Kidney tubule cell (primary cell): Measurements from ENCODE around the gene KCNK18.
A peak's percentile ranks its signal among the peaks of the same experiment; 100 is the strongest.
"Not testable (repeated sequence)": the region's sequence is repeated elsewhere in the genome, so short reads cannot be mapped to it uniquely, and the experiment has no call there.

Source experiments
- DNase-seq: peaks from one replicate; pipeline ENCODE4 v3.0.0-alpha.2; 2018; ENCODE audit warnings: low spot score

KCNK18 gene

DNA sequence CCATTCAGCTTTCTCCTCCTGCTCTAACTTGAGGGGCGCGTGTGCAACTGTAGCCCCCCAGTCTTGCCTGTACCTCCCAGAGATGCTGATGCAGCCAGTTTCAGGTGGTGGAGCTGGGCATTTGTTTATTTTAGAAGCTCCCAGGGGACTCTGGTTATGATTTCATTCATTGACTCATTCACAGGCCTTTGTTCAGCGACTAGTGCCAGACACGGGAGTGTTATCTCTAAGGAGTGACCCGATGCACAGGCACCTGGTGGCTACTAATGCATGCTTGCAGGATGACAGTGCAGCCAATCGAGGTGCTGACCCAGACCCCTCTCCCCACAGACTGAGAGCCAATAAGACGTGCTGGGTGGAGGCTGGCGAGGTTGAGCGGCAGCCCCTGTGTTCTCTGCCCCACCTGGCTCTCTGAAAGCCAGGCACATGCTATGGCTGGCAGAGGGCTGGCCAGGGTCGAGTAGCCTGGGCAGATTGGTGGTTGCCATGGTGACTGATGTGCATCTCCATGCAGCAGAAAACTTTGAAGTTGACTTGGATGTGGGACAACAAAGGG is 23.9 kb downstream of the KCNK18 start:
- DNase-seq = peak; percentile 95

DNA sequence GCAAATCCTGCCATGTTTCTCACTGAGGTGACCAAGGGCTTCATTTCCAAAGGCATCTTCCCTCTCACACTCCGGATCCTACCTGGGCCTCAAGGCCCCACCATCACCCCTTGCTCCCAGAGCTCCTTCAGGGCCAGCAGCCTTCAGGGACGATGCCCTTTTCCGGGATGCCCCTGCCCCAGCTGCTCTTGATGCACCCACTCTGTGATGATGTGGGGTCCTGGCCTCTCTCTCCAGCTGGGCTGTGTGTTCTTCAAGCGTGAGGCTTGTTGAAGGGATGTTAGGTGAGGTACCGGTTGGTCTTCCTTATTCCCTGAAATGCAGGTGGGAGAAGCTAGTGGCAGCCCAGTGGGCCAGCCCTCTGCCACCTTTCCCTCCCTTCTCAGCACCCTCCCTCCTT is 25.3 kb downstream of the KCNK18 start:
- DNase-seq = no peak

DNA sequence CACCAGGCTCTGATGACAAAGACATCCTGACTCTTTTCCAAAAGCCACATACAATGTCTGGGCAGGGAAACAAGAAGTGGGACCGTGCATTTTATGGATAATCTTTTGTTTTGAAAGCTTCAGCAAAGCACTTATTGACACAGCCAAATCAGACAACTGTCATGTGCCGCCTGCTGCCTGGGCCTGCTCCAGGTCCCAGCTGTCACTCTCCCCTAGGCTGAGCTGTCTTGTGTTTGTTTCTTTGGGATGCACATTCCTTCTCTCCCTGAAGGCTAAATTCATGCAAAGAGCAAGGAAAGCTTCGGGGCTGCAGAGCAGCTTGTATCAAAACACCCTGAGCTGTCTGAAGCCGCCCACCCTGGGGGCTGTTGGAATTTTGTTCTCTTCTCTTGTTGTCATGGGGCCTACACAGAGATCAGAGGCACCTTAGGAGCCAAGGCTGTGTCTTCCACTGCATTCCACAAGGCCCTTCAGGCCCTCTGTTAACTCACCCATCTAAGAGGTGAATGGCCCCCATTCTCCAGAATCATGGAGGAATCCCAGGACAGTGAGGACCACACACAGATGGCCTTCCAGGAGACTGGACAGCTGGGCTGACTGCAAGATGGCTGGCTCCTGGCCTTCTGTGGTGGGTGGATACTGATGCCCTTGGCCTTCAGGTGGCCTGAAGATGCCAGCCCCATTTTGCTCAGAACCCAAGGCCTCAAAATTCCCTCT is 25.8 kb downstream of the KCNK18 start:
- no peak for DNase-seq

DNA sequence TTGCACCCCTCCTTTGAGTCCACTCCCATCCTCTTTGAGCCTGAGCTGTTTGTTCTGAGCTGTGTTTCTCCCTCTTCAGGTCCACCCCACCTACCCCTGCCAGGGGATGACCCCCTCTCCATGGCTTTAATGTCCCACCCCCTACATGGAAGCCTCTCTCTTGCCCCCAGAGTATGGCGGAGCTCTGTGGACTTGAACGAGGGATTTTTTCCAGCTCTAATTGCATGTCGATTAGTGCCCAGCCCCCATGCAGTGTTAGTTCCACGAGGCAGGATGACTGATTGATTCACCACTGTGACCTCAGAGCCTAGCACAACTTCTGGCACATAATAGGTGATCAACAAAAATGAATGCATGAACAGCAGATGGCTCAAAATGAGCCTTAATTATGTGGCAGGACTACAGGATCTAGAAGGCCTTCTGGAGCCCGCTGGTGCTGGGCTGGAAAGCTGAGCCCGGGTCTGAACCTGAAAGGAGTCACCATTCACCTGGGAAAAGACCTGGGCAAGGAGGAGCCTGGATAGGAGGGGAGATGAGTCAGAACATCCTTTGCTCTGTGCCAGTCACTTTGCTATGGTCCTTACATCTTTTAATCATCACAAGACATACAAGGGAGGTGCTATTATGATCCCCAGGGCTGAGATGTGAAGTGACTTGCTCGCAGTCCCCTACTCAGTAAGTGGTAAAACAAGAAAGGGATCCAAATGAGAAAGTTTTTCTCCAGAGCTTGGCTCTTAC is 26.6 kb downstream of the KCNK18 start:
- DNase-seq = peak; percentile 17

DNA sequence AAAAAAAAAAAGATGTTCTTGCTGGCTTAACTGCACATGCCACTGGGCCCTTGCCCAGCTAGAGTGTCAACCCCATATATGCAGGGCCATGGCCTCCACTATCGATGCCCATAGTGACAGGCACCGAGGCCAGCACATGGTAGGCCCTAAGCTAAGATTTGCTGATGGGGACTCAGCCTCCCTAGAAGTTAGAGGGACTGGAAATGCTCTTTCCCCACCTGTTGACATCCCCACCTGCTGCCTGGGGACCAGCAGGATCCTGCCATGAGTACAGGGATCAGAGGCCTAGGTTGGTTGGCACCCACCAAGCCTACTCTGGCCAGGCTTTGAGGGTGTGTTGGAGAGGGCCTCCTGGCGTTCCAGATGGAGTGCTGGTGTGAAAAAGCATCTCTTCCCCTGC is 27.6 kb downstream of the KCNK18 start:
- DNase-seq = no peak

DNA sequence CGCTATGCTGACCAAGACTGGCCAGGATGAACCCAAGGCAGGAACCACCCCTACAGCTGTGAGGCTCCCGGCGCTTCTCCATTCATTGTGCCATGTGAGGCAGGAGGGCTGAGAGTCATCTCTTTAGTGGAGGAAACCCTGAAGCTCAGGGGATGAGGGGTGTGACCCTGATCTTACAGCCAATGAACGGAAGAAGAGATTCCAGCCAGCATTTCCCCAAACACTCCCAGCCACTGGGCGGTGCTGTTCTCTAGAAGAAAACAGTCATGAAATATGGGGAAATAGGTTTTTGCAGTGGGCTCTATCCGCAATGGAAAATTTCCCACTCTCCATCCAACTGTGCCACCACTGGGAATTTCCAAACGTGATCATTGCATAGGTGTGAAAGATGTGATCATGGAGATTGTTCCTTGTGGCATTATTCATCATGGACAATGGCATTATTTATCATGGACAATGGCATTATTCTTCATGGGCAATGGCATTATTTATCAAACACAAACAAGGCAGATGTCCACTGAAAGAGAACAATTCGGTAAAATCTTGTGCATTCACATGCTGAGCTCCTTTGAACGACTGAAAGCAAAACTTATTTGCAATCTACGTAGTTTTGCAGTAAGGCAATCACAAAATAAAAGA is 29.6 kb downstream of the KCNK18 start:
- DNase-seq = peak; percentile 62

DNA sequence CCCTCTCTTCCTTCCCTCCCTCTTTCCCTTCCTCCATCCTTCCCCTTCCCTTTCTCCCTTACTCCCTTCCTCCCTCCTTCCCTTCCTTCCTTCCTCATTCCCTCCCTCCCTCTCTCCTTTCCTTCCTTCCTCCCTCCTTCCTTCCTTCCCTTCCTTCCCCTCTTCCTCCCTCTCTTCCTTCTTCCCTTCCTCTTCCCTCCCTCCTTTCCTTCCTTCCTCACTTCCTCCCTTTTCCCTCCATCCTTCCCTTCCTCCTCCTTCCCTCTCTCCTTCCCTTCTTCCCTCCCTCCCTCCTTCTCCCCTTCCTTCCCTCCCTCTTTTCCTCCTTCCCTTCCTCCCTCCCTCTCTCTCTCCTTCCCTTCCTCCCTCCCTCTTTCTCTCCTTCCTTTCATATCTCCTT is 30.9 kb downstream of the KCNK18 start:
- no peak for DNase-seq

DNA sequence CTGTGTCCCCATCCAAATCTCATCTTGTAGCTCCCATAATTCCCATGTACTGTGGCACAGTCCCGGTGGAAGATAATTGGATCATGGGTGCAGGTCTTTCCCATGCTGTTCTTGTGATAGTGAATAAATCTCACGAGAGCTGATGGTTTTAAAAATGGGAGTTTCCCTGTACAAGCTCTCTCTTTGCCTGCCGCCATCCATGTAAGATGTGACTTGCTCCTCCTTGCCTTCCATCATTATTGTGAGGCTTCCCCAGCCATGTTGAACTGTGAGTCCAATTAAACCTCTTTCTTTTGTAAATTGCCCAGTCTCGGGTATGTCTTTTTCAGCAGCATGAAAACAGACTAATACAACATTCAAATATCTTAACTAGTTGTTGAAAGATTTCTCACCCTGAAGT is 32.8 kb downstream of the KCNK18 start:
- not testable (repeated sequence) for DNase-seq

DNA sequence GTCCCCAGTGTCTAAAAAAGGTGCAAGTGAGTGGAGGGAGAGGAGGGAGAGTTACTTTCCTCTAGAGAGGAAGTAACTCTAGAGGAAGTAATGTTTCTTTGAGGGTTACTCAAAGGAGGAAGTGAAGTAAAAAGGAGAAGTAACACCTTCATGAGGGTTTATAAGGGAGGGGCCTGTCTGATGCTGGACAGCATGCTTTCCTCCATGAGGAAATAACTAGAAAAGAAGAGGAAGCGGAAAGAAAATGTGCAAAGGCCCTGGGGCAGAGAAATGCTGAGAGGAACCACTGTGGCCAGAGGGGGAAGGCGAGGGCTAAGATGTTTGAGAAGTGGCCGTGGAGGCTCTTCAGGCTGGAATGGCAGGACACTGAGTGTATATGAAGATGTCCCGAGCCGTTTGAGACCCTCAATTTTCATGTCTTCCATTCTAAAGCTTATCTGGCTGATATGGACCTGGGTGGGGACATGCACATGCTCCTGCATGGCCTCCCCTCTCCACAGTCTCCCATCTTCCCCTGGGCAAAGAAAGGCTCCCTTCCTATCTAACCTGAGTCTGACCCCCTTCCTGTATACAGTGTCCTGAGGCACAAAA is 40.2 kb downstream of the KCNK18 start:
- DNase-seq = no peak

DNA sequence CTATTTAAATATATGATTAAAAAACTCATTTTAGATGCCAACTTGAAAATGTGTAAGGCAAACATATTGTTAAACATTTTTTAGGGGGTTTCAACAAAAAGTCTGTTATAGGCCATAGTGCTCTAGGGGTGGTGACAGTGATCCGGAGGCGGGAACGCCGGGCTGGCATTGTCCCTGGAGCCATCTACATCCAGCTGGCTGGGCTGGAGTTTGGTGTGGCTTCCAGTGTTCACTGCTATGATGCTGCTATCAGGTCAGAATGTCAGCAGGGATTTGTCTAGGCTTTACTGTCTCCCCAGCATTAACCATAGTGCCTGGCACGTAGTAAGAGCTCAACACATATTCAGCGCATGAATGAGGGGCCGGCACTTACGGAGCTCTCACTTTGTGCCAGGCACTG is 41.8 kb downstream of the KCNK18 start:
- DNase-seq = no peak

DNA sequence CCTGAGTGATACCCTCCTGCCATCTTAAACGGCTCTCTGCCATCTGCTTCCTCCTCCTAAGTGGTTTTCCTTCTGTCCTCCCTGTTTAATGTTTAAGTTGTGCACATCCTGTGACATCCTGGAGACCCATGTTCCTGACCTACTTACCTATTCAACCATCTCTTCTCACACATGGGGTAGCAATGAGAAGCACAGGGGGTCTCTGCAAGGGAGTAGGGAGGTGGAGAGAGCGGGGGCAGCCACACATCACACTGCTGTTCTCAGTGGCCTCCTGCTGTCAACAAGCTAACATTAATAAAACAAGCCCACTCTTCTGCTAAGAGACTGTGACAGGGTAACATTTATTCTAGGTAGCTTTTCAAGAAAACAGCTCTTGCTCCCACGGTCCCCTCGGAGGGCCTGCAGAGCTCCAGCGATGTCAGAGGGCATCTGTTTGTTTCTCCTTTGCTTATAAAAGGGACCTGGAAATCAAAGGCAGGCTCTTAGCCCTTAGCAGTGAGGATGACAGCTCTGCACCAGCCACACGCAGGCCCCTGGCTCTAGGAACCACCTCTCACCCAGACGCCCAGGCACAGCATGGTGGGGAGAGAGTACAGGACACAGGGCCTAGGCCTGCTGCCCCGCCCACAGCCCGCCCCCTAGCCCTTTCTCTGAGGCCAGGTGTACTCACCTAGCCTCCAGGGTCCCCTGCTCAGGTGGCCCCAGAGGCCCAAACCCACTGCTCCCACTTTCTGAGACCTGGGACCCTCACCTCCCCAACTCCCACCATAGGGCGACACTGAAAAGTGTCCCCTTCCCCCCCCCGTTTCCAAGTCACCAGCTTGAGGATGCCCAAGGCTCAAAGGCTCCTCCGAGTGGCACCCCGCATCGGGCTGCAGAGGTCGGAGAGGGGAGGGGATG is 42.7 kb downstream of the KCNK18 start:
- DNase-seq = no peak

DNA sequence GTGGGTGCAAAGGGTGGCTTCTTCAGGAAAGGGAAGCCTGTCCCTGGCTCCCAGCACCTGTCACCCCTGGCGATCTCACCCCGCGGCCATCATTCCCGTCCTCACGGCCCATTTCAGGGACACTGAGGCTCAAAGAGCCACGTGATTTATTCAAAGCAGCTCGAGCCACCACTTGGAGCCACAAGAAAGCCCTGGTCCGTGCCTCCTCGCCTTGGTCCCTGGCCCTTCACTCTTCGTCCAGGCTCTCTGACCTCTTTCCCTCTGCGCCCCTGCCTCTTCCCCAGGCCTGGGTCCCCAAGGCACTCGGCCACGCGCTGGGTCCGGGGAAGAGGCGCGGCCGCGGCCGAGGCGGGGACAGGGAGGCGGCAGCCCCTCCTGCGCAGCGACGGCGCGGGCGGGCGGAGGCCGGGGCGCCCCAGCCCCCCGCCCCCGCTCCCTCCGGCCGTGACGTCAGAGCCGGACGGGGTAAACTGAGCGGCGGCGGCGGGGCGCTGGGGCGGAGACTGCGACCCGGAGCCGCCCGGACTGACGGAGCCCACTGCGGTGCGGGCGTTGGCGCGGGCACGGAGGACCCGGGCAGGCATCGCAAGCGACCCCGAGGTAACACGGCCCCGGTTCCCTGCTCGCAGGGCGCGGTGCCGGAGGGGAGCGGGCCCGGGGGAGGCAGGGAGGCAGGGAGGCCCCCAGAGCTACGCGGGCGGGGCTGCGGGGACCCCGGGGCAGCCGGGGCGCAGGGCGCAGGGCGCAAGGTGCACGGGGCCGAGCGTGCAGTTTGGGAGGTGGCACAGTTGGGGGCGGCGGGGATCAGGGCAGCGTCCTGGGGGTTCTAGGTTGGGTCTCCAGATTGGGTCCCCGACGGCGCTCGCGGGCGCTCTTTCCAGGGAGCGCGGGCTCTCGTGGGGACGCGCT is 43.6 kb downstream of the KCNK18 start, which contains the start of gene SLC18A2:
TSS of gene SLC18A2 (plus strand) at position 494 of the 909 bp plus-strand sequence. CDS start 580 bp downstream, outside the sequence.
- DNase-seq = no peak

DNA sequence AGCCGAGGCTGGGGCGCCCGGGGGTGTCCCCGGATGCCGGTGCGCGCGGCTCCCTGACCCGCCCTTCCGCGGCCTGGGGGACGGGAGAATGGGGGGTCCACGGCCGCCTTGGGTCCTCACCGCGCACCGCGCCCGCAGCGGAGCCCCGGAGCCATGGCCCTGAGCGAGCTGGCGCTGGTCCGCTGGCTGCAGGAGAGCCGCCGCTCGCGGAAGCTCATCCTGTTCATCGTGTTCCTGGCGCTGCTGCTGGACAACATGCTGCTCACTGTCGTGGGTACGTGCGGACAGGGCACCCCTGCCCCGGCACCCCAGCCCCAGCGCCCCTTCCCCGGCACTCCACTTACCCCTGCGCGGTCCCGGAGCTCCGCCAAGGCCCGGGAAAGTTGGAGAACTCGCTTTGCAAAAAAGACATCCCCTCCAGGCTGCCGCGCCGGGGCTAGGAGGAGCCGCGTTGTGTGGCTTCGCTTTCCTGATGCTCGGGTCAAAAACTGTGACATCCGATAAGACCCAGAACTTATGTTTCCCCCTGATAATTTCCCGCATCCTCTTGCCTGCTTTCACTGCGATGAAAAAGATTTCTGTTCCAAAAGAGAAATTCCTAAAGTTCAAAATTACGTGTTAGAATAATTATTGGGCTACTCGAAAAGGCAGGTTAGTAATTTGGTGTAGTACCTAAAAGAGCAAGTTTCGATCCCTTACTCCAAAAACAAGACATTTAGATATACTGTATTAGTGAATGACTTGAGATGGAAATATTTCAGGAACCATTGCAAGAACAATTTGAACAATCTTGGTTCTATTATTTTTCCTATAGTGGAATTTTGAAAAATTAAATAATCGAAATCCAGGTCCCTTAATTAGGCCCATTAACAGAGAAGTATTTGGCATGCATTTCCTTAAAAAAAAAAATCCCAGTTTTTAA is 44.5 kb downstream of the KCNK18 start:
- no peak for DNase-seq

DNA sequence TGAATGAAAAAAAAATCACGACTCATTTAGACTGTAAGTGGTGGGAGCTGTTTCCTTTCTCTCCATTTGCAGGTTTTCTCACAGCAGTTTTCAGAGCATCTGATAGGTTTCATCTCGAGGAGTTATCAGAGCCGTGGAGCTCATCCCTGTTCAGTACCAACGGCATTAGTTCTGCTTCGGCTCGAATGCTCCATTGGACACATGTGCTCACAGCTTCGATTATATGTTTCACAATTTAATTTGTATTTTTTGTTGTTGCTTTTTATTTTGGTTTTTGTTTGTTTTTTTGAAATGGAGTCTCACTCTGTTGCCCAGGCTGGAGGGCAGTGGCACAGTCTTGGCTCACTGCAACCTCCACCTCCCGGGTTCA is 45.2 kb downstream of the KCNK18 start:
- no peak for DNase-seq

DNA sequence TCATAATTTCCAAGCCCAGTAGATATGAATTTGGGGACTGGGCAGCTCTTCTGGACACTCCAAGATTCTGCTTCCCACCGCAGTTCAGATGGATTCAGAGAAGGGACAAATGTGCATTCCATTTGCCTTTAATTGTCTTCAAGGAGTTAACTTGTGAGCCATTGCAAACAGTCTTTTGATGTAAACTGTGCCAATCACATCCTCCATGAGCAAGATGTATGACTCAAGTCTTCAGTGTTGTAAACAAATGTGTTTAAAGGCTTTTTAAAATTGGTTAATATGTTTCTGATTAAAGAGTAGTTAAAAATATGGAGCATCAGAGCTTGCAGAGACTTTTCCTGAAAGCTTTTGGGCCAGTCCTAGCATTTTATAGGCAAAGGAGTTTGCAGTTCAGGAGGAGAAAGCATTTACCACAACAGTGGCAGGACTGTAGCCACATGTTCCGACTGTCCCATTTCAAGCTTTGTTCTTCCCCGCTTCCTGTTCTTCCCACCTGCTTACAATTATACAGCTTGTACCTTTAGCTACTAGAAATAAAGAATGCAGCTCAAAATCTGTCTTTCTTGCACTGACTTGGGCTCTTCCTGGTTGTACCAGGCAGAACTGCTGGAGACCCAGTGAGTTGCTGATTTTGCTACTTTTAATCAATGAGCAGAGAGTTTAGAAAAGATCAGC is 49.8 kb downstream of the KCNK18 start:
- DNase-seq = no peak

DNA sequence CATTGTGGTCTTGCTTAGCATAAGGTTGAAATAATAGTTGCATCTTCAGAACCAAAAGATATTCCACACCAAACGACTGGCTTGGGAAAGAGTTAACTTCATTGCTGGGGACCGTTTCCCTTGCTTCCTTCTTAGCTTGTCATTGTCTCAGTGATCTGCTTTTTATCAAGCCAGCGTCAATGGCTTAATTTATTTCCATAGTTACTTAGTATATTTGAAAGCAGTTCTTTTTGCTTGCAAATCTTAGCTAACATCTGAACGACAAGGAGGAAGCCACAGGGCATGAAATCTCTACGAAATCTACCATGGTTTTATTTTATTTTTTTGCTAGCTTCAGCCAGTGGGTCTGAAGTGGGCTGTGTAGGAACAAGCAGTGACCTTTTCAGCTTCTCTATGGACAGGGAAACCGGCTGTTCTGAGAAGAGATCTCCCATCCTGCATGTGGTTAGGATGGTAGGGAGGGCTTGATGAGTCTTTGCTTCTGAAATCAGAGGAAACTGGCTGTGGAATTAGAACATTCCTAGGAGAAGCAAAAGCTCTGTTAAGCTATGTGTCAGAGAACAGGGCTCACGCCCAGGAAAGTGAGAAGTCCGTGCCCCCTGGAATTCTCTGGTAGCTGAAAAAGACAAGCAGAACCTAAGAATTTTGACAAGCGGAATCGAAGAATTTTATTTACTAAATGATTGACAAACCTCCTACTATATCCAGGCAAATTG is 51.6 kb downstream of the KCNK18 start:
- DNase-seq = peak; percentile 36

DNA sequence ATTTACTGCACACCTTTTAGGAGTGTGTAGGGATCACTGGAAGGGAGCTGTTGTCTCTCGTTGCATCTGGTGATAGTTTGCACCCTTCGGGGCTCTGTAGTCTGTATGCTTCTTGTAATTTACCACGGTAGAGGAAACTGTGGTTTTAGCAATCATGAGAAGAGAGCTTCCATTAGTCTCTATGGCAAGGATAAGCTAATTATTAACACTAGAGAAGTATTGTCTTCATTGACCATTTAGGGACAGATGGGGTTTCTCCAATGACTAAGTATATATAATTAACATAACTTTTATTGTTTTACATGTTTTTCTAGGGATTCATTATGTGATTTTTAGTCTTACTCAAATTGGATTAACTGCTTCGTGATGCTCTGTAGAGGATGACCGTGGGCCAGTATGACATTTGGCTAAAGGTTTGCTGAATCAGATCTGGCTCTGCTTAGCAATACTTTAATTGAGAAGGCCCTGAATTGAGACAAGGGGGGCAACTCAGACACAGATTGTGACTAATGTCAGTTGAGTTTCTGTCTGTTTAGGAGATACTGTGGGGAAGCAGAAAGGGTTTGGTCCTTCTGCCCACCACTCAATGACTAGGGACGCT is 52.3 kb downstream of the KCNK18 start:
- DNase-seq = peak; percentile 73

DNA sequence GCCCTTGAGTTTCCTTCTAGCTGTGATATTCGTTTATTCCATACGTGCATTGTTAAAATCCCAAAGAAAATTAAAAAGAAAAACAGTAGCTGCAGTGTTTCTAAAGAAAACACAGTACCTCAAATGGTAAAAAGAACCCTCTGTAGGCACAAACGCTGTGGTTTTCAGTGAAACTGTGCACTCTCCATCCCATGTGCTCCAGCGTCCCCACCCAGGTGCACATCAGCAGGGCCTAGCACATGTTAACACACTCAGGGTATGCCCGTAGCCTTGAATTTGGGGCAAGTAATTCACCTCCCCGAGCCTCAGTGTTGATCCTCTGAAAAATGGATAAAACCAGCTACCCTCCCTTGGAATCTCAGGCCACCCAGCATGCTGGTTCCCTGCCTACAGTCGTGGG is 53.1 kb downstream of the KCNK18 start:
- no peak for DNase-seq
